ENCODE results near the gene CMAS.
"Not testable (repeated sequence)": the region's sequence is repeated elsewhere in the genome, so short reads cannot be mapped to it uniquely, and the experiment has no call there.

Gene CMAS

DNA sequence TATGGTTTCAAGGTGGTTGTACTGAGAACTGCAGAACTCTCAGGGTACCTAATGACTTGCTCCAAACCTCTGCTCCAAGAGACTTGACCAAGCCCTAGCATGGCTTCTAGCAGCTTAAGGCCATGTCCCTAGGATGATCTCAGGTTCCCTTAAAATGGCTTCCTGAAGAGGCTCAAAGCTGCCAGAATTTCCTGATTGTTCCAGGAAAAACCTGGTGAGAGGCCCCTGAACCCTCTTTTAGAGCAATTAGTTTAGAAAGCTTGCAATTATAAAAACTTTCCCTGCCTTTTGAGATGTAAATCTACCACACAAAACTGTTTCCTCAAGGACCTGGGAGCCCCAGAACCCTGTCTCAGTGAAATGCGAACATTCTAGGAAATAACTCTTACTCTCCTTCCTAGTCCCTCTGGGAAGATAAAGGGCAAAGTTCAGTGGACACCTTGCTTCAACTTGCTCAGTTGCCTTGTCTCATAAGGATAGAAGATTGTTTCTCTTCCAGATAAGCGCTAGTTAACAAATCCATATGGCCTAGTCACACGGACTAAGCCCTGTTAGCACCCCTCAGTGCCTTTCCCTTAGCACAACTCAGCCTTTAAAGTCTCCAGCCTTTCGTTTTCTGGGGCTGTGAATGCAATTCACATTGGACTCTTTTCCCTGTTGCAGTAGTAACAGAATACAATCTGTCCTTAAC is 2.5 kb downstream of the CMAS start:
- no peak for DNase-seq

DNA sequence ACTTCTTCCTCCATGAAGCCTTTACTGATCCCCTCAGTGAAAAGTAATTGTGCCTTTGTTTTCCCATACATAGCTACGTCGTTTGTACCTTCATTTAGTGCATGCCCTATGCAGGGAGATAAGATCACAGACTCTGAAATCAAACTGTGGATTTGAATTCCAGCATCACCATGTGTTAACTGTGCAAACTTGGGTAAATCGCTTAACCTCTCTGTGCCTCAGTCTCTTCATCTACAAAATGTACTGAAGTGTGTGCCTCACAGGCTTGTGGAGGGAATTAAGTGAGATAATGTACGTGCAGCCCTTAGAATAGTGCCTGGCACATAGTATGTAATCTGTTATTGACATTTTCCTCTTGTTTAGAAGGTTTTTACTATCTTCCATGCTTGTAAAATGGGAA is 4.1 kb downstream of the CMAS start:
- no peak for DNase-seq

DNA sequence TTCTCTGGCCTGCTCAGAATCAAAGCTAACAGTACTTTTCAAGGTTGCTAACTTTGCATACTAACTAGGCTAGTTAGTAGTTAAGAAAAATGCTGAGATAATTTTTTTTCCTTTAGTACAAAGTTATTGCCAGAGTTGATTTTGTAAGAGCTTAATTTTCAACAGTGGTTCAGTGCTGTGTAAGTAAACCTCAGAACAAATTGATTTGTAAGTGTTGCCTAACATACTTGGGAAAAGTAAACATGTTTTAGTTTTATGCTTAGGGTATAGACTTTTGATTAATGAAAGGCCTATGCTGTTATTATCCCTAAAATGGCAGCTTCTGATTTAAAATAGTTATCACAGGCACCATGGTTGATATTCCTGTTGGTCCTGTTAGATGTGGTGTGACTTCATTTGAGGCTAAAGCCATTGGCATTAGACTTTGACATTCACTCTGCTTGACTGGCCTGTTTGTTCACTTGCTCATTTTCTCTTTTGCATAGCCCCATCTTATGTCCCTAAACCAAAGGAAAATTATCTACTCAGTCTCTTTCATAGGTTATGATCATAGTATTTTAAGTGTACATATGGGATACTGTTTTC is 5.2 kb downstream of the CMAS start:
- no peak for DNase-seq

DNA sequence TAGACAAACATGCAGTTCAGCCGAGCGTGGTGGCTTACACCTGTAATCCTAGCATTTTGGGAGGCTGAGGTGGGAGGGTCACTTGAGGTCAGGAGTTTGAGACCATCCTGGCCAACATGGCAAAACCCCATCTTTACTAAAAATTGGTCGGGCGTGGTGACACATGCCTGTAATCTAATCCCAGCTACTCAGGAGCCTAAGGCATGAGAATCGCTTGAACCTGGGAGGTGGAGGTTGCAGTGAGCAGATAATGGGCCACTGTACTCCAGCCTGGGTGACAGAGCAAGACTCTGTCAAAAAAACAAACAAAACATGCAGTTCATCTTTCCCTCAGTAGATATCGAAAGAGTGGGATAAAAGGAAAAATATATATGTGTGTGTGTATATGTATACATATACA is 7.0 kb downstream of the CMAS start:
- not testable (repeated sequence) for DNase-seq

DNA sequence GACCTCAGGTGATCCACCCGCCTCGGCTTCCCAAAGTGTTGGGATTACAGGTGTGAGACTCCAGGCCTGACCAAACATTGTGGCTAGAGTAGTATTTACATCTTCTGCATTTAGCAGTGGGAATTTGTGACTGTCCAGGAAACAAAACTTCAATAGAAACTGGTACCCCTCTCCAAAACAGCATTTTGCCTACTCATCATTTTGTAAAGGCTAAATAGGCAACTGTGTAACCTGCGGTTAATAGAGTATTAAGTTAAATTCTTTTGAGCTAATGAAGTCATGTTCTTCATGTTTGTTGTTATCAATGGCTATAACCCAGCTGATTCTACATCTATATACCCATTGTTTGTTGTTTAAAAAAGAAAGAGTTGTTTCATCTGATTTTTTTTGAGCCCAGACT is 8.1 kb downstream of the CMAS start:
- no peak for DNase-seq

DNA sequence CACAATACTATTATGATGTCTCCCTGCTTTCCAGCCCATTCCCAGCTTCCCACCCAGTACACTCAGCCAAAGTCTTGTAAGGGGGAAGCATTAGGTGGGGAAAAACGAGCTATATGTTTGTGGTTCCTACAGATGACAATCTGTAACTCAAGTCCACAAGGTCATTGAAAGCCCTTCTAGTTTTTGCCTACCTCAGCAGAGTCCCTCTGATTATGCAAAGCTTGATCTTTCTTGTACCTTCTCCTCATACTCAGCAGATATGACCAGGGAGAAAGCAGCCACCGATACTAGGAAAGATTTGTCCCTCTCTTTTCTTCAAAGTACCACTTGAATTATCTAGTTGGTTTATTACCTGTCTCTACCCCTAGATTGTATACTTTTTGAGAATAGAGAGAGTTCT is 10.6 kb downstream of the CMAS start:
- no peak for DNase-seq

DNA sequence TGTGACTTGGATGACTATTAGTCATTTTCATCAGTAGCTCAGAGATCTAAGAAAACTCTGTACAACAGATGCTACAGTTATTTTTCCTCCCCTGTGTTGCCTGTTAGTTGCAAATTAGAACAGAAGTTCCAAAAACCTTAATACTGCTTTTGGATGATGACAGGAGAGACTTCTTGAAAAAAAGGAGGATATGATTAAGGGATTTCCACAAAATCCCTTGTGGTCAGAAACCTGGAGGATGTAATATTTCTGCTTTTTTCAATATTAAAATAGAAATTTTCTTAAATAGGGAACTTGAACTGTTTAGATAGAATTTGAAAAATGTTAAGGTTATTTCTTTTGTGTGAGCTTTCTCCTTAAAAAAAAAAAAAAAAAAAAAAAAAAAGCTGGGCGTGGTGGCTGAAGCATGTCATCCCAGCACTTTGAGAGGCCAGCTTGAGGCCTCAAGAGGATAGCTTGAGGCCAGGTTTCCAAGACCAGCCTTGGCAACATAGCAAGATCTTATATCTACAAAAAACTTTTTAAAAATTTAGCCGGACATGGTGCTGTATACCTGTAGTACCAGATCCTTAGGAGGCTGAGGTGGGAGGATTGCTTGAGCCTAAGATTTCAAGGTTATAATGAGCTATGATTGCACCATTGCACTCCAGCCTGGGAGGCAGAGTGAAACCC is 14.1 kb downstream of the CMAS start:
- no peak for DNase-seq

DNA sequence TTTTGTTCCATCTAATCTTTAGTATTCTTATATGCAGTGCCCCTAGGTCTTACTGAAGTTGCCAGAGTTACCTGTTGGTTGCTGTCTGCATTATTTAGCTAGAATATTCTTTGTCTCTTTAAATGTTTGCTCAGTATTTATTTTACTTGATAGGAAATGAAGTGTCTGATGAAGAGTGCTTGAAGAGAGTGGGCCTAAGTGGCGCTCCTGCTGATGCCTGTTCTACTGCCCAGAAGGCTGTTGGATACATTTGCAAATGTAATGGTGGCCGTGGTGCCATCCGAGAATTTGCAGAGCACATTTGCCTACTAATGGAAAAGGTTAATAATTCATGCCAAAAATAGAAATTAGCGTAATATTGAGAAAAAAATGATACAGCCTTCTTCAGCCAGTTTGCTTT is 18.9 kb downstream of the CMAS start:
- no peak for DNase-seq

DNA sequence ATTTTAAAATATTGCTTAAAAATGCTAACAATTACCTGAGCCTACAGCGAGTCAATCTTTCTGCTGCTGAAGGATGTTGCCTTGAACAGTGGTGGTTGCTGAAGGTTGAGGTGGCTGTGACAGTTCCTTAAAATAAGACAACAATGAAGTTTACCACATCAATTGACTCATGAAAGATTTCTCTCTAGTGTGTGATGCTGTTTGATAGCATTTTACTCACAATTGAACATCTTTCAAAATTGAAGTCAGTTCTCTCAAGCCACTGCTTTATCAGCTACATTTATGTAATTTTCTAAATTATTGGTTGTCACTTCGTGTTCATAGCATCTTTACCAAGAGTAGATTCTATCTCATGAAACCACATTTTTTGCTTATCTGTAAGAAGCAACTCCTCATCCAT is 20.3 kb downstream of the CMAS start:
- DNase-seq, result no peak

DNA sequence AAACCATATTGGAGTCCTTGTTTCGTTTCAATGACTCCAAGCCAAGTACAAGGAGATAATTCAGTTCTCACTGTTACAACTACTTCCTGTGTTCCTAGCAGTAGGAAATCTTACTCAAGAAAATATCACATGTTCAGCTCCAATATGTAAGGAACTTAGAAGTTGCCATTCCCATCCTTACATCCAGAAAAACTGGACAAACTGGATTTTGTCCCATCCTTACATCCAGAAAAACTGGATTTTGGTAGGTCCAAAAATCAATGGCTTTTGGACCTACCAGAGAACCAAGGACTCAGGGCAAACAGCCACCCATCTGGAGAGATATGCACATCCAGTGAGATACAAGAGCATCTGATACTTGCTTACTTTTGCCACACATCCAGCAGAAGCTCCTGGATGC is 23.8 kb downstream of the CMAS start:
- DNase-seq, result no peak

DNA sequence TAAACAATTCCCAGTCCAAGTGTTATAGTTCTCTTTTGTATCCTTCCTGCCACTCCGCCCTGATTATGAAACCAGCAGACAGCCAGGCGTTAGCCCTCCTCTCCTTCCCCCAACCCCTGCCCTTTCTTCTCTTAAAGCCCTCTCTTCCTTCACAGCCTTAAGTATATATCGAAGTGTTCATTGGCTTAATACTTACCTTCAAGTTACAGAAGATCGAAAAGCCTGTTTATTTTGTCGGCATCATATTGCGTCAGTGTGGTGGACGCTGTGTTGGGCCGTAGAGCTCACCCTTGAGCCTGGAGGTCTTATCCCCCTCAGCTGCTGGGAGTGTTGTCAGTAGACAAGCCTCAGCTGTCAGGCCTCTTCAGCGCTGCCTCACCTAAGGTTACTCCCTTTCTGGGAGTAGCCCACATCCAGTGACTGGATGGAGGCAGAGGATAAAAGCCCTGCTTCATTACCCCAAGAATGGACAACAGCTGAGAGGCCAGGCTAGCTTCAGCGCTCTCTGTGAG is 36.2 kb downstream of the CMAS start:
- no peak for DNase-seq

DNA sequence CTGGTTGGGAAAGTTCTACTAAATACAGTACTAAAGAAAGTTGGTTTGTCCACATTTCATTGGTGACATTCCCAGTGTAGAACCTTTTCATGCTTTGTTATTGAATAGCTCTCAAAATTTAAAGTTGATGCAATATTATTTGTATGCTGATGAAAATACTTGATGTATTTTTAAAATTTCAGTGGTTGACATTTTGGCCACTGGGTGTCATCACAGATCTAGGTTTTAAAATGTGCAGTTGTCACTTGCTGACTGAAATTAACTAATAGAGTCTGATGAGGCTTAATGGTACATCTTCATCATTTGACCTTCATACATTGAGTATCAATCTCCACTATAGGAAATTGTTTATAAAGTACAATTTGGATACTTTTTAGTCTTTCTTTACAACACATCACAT is 37.1 kb downstream of the CMAS start:
- peak; percentile 60 for DNase-seq

DNA sequence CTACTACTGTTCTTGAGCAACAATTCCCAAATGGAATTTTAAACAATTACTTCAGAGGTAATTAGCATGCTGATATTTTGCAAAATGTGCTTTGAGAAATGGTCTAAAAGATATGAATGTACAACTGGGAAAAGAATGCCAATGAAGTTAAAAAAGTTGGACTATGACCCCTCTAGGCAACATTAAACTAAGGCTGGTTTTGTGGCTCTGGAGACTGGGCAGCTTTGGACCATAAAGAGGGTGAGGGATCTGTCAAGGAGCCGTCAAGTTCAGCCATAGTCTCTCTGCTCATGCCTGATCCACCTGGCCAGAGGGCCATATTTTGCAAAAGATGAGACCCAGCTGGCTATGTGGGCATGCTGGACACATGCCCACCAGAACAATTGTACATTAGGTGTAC is 38.8 kb downstream of the CMAS start:
- no peak for DNase-seq

DNA sequence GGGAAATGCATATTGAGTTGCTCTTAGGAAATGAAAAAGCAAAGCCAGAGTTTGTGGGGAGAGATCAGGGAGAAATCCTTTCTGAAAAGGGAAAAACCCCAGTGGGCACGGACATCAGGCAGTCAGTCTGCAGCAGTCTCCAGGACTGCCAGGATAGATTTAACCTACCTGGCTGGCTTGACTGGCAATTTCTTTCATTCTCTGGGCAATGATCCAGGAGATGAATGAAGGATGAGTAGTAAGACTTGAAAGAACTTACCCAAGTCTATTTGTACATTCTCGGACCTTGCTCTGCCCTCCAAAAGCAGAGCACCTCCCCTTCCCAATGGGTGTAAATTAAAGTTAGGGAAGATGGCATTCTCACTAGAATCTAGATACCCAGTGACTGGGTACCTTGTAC is 42.9 kb downstream of the CMAS start:
- no peak for DNase-seq

DNA sequence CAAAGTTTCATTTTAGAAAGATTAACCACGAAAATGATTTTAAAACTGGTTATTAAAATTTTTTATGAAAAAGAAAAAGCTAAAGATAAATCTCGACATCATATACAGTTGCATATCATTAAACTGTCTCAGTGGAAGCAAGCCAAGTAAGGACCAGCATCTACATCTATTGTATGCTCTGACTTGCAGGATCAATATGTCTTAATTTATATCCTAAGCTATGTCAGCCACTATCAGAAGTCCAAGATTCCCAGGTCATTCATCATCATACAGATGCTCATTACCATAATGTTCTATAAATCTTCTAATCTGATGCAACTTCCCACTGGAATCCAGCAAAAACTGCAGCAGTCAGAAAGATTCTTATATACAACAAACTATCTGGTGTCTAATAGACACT is 43.5 kb downstream of the CMAS start:
- no peak for DNase-seq

DNA sequence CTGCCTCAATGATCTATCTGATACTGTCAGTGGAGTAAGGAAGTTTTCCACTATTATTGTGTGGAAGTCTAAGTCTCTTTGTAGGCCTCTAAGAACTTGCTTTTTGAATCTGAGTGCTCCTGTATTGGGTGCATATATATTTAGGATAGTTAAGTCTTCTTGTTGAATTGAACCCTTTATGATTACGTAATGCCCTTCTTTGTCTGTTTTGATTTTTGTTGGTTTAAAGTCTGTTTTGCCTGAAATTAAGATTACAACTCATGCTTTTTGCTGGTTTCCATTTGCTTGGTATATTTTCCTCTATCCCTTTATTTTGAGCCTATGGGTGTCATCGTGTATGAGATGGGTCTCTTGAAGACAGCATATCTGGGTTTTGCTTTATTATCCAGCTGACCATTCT is 53.0 kb downstream of the CMAS start:
- DNase-seq, result not testable (repeated sequence)

DNA sequence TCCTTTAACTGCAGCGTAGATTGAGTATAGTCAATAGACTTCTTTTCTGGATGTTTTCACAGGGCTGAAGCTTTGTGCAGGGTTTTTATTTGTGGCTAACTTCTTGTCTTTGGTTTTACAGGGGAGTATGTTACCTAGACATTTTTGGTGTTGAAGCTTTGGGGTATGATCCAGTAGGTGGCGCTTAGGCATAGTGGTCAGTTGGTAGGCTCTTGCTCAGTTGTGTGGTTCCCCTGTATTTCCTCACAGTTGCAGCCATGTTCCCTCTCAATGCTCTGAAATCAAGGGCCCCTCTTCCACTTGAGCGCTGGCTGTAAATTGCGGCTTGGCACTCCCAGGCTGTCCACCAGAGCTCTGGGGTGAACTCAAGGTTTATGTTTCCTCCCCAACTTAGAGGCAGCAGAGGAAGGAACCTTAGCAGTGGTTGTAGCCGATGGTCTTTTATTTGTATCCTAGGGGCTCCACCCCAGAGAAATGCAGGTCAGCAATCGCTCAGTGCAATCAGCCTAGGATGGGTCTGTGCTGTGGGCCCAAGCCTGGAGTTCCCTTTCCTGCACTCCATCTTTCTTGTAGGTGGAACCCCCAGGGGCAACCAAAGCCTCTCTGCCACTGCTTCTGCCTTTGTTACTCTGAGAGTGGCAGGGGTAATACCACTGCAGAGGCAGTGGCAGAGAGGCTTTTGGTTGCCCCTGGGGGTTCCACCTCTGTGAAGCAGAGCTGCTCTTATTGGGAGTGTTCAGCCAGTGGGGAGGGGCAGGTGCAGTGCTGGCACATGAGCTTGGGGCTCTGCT is 55.1 kb downstream of the CMAS start:
- DNase-seq, result peak; percentile 27

DNA sequence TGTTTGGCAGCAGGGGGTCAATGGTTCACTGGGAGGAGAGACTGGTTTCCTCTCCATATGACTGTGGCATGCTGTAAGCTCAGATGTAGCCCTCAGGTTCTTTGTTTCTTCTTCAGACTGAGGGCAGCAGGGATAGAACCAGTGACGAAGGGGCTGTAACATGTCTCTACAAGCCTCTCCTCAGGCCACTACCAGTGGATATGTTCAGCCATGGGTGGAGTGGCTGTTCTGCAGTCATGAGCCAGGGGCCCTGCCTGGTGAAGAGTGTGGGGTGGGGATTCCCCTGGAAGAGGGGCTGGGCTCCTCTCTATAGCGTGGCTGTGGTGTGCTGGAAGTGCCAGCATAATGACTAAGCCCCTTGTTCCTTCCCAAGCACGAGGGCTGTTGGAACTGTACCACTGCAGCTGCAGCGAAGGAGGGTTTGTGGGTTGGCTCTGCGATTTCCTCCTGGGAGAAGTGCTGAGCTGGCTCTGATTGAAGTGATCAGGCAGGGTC is 55.8 kb downstream of the CMAS start:
- DNase-seq, result peak; percentile 37

DNA sequence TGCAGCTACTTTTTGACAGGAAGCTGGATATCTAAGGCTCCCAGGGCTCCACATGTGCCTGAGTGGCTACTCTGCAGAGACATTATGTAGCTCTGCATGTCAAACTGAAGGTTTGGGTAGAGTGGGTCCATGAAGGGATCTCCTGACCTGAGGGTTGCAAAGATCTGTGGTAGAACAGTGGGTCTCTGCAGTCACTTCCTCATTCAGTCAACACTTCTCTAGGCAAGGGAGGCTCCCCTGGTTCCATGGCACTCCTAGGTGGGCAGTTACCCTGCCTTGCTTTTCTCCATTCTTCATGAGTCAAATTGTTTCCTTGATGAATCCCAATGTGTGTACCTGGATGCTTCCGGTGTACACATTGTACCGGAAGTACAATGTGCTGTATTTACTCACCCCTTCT is 57.4 kb downstream of the CMAS start:
- no peak for DNase-seq

DNA sequence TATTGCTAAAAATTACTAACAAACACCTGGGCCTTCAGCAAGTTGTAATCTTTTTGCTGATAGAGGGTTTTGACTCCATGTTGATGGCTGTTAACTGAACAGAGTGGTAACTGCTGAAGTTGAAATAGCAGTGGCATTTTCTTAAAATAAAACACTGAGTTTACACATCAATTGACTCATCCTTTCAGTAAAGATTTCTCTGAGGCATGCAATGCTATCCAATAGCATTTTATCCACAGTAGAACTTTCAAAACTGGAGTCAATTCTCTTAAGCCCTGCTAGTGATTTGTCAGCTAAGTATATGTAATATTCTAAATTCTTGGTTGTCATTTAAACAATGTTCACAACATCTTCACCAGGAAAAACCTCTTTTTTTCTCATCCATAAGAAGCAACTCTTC is 59.5 kb downstream of the CMAS start:
- no peak for DNase-seq

DNA sequence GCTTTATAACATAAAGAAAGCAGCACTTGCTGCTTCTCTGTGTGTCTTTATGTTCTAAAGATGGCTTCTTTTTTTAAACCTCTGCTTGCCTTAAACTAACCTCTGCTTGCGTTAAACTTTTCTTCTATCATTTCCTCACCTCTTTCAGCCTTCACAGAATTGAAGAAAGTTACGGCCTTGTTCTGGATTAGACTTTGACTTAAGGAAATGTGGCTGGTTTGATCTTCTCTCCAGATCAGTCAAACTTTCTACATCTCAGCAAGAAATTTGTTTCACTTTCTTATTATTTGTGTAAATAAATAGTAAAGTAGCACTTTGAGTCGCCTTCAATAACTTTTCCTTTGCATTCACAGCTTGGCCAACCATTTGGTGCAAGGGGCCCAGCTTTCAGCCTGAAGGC is 64.2 kb downstream of the CMAS start:
- no peak for DNase-seq

Measured in midbrain (tissue), 1 donor.